ENCODE measurements around the gene RING1. TPM values are rescaled to one million over a fixed set of nuclear protein-coding genes. Genes with fewer than 3 reads are reported as not detected.

The RING1 gene
- 29.8 and 31.0 TPM in 2 replicates for total RNA-seq (2021)
- long read RNA-seq, partial matches to known transcripts, result 4 of 4 reads
- long read RNA-seq, other reads (novel, unspliced or antisense), result 0 of 4 reads

DNA sequence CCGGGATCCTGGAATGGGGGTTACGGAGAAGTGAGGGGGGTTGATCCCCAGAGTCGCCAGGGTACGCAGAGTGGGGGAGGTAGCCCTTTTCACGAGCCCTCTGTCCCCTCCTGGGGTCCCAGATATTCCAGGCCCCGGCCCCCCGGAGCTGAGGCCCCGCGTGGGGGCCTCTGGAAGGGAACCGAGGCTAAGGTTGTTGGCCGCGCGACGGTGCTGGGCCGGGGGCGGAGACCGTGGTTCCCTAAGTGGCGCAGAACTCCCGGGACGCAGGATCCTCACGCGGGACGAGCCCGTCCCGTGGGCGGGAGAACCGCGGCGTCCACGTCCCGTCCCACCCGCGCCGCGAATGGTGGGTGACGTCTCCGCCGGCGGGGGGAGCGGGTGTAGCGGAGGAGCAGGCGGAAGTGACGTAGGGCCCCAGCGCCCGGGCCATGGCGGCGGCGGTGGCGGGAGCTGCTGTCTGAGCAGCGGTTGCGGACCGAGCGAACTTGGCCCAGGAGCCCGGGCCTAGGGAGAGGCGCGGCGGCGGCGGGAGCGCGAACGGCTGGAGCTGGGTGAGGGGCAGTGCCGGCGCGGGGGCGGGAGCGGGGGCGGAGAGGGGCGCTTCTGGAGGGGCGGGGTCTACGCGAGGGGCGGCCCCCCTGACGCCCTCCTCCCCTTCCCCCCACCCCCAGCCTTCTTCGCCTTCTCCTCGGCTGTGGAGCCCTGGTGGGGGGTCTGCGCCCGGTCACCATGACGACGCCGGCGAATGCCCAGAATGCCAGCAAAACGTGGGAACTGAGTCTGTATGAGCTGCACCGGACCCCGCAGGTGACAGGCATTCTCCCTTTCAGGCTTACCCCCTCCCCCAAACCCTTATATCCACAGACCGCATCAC lies at the start of gene RING1:
Gene RING1, plus strand, starts transcription at position 410 of the 877 bp plus-strand sequence. Its CDS starts 323 bp downstream, at position 733.
- Histone ChIP-seq H3K9ac (ENCODE audit: extremely low read depth, insufficient read length, low read length) (no peak within 1 kb of the TSS), H2BK120ac (ENCODE audit: low read depth, low read length, poor library complexity, severe bottlenecking) (no peak within 1 kb of the TSS), H2AK5ac (ENCODE audit: insufficient read length, low read length) (no peak within 1 kb of the TSS), H3K56ac (ENCODE audit: insufficient read length, low read depth, low read length) (no peak within 1 kb of the TSS), H3K27me3 (ENCODE audit: insufficient read depth, low read length) (peaks cover 30% of the 10 kb centered on the region; the same call in 1 of the 2 replicates), H4K91ac (ENCODE audit: insufficient read length, low read depth, low read length) (no peak within 1 kb of the TSS), H4K8ac (replicated peaks; ENCODE audit: insufficient read length, low read depth, low read length) (no peak within 1 kb of the TSS), H2BK12ac (ENCODE audit: insufficient read length, low read depth, low read length) (no peak within 1 kb of the TSS), H2BK5ac (ENCODE audit: insufficient read length, low read length) (no peak within 1 kb of the TSS), H3K14ac (ENCODE audit: insufficient read depth, low read length) (0 out of 2 replicates have a peak within 1 kb of the TSS, but pooled peaks have one; percentile 47), H4K20me1 (ENCODE audit: control insufficient read depth, insufficient read depth, insufficient read length) (peaks cover 3% of the 10 kb centered on the region), H3K9me3 (ENCODE audit: control insufficient read depth, low read depth, low read length) (no peaks in the 10 kb centered on the region), H3K23ac (ENCODE audit: insufficient read length, low read depth, low read length) (no peak within 1 kb of the TSS), H2BK15ac (ENCODE audit: low read depth, low read length) (no peak within 1 kb of the TSS), H3K4me1 (ENCODE audit: insufficient read depth, low read length) (peaks cover 6% of the 10 kb centered on the region; the same call in 1 of the 2 replicates), H3K18ac (ENCODE audit: insufficient read length, low read depth, low read length) (peak within 1 kb of the TSS; percentile 23), H3K27ac (ENCODE audit: insufficient read length, low read depth, low read length) (no peak within 1 kb of the TSS), H3K79me1 (ENCODE audit: insufficient read depth, low read depth, low read length, poor library complexity, severe bottlenecking) (no peaks in the 10 kb centered on the region), H3K23me2 (ENCODE audit: insufficient read length, low read depth, low read length, poor library complexity, severe bottlenecking) (peaks cover 24% of the 10 kb centered on the region), H3K4ac (ENCODE audit: low read depth, low read length) (no peak within 1 kb of the TSS), H3K79me2 (ENCODE audit: insufficient read depth, low read length) (no peaks in the 10 kb centered on the region), H2BK20ac (ENCODE audit: low read depth, low read length, poor library complexity, severe bottlenecking) (no peak within 1 kb of the TSS), H3T11ph (ENCODE audit: low read length) (no peak within 1 kb of the TSS), H3K4me2 (ENCODE audit: insufficient read depth, insufficient read length, low read length) (peak within 1 kb of the TSS; percentile 80), H4K5ac (ENCODE audit: insufficient read length, low read depth, low read length) (no peak within 1 kb of the TSS), H2AFZ (ENCODE audit: low read length) (no peak within 1 kb of the TSS)
- Mint-ChIP-seq H3K36me3 (ENCODE audit: insufficient read depth in 1 of 3, low read depth in 3 of 3) (peaks cover 13 to 33% (median 21%) of the 10 kb centered on the region in 3 experiments), H3K27me3 (ENCODE audit: low read depth) (peaks cover 66% of the 10 kb centered on the region), H3K9me3 (no peaks in the 10 kb centered on the region; a peak in 1 of 5 replicates), H3K27ac (peak within 1 kb of the TSS; percentile 4 to 86 (median 8); a peak in 3 of 7 replicates), H3K4me1 (peaks cover 42 to 52% of the 10 kb centered on the region in 2 experiments), H3K4me3 (peak within 1 kb of the TSS; percentile 83 to 95)
- TF ChIP-seq, protein P1, sequence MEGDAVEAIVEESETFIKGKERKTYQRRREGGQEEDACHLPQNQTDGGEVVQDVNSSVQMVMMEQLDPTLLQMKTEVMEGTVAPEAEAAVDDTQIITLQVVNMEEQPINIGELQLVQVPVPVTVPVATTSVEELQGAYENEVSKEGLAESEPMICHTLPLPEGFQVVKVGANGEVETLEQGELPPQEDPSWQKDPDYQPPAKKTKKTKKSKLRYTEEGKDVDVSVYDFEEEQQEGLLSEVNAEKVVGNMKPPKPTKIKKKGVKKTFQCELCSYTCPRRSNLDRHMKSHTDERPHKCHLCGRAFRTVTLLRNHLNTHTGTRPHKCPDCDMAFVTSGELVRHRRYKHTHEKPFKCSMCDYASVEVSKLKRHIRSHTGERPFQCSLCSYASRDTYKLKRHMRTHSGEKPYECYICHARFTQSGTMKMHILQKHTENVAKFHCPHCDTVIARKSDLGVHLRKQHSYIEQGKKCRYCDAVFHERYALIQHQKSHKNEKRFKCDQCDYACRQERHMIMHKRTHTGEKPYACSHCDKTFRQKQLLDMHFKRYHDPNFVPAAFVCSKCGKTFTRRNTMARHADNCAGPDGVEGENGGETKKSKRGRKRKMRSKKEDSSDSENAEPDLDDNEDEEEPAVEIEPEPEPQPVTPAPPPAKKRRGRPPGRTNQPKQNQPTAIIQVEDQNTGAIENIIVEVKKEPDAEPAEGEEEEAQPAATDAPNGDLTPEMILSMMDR (conservative IDR thresholded peaks at IDR 0.05), result no peak
- WGBS (ENCODE audit: extremely low coverage, insufficient read length, low lambda C conversion rate), result no CpG with 5 or more reads among the region's 86 CpGs
- DNase-seq, result peak; percentile 85
